ENCODE data around the gene TLR9. TPM values are rescaled to one million over a fixed set of nuclear protein-coding genes. Genes with fewer than 3 reads are reported as not detected.

TLR9 gene
- total RNA-seq, 1 experiment from 2014 or later: 26.5 TPM

DNA sequence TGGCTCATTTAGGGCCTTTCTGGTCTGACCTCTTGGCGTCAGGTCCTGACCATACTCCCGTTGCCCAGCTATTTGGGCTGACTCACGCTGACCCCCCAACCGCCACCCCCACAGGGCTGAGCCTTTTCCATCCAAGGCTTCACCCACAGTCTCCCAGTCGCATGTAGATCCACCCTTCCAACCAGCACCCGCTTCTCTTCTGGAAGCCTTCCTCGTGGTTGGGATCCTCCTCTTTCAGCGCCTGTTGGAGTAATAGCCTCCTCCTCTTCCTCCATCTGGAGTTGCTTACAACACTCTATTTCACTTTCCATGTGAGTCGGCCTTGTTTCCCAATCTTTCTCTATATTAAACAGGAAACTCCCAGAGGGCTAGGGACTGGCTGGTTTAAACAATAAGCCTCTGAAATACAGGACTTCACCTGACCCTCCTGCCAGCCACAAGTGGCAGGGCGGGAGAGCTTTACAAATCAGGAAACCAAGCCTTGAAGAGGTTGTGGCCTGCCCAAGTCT lies 29.6 kb downstream of the TLR9 start:
- Histone ChIP-seq H3K9ac (ENCODE audit: low read length) (no peak overlapping the region), H3K27me3 (ENCODE audit: low read length) (no peaks in the 10 kb centered on the region), H2AFZ (ENCODE audit: low read length) (no peak overlapping the region), H3K4me2 (ENCODE audit: low read depth, low read length, poor library complexity, severe bottlenecking) (no peak overlapping the region), H3K9me2 (replicated peaks; ENCODE audit: insufficient read depth, low read length) (no peaks in the 10 kb centered on the region), H3K79me2 (ENCODE audit: low read length) (peaks cover 21% of the 10 kb centered on the region), H3K36me3 (ENCODE audit: insufficient read depth, low read length) (peaks cover 7% of the 10 kb centered on the region; the same call in 1 of the 2 replicates), H3K4me3 (ENCODE audit: low read length) (no peak overlapping the region), H3K4me1 (ENCODE audit: low read length) (peaks cover 27% of the 10 kb centered on the region), H3K9me3 (ENCODE audit: low read length) (no peaks in the 10 kb centered on the region), H4K20me1 (ENCODE audit: insufficient read depth, low read depth, low read length) (no peaks in the 10 kb centered on the region; the same call in 1 of the 2 replicates), H3K27ac (ENCODE audit: low read length) (no peak overlapping the region)
- DNase-seq: no peak

DNA sequence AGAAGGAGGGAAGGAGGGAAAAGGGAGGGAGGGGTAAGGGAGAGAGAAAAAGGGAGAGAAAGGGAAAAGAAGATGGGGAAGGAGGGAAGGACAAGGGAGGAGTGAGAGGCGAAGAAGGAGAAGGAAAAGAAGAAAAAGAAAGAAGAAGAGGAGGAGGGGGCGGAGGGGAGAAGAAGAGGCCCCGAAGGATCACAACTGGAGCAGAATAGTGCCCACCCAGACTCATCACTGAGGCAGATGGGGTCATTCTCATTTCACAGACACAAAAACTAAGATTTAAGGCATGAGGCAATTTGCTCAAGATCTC lies 30.2 kb downstream of the TLR9 start:
- H3K4me2 ChIP-seq (ENCODE audit: low read depth, low read length, poor library complexity, severe bottlenecking): no peak overlapping the region
- H3K4me1 ChIP-seq (ENCODE audit: low read length): peaks cover 22% of the 10 kb centered on the region
- no peaks in the 10 kb centered on the region for H3K9me2 ChIP-seq (replicated peaks; ENCODE audit: insufficient read depth, low read length)
- no peak overlapping the region for H3K9ac ChIP-seq (ENCODE audit: low read length)
- H3K79me2 ChIP-seq (ENCODE audit: low read length): peaks cover 16% of the 10 kb centered on the region
- peaks cover 6% of the 10 kb centered on the region; the same call in 1 of the 2 replicates for H3K36me3 ChIP-seq (ENCODE audit: insufficient read depth, low read length)
- H2AFZ ChIP-seq (ENCODE audit: low read length): no peak overlapping the region
- H3K27me3 ChIP-seq (ENCODE audit: low read length): no peaks in the 10 kb centered on the region
- no peaks in the 10 kb centered on the region; the same call in 1 of the 2 replicates for H4K20me1 ChIP-seq (ENCODE audit: insufficient read depth, low read depth, low read length)
- no peaks in the 10 kb centered on the region for H3K9me3 ChIP-seq (ENCODE audit: low read length)
- DNase-seq: no peak
- H3K4me3 ChIP-seq (ENCODE audit: low read length): no peak overlapping the region
- H3K27ac ChIP-seq (ENCODE audit: low read length): no peak overlapping the region

- DNase-seq: no peak
- peaks cover 20% of the 10 kb centered on the region for H3K4me1 ChIP-seq (ENCODE audit: low read length)
- H3K79me2 ChIP-seq (ENCODE audit: low read length): peaks cover 15% of the 10 kb centered on the region
- no peaks in the 10 kb centered on the region for H3K9me2 ChIP-seq (replicated peaks; ENCODE audit: insufficient read depth, low read length)
- no peak overlapping the region for H3K9ac ChIP-seq (ENCODE audit: low read length)
- no peaks in the 10 kb centered on the region; the same call in 1 of the 2 replicates for H4K20me1 ChIP-seq (ENCODE audit: insufficient read depth, low read depth, low read length)
- H3K27me3 ChIP-seq (ENCODE audit: low read length): no peaks in the 10 kb centered on the region
- no peak overlapping the region for H3K4me3 ChIP-seq (ENCODE audit: low read length)
- H3K9me3 ChIP-seq (ENCODE audit: low read length): no peaks in the 10 kb centered on the region
- no peak overlapping the region for H2AFZ ChIP-seq (ENCODE audit: low read length)
- H3K4me2 ChIP-seq (ENCODE audit: low read depth, low read length, poor library complexity, severe bottlenecking): no peak overlapping the region
- H3K36me3 ChIP-seq (ENCODE audit: insufficient read depth, low read length): peaks cover 4% of the 10 kb centered on the region; the same call in 1 of the 2 replicates
- H3K27ac ChIP-seq (ENCODE audit: low read length): no peak overlapping the region
Measured at GRCh38 chr3:52194485-52195290, 30.8 kb downstream of the TLR9 start.

DNA sequence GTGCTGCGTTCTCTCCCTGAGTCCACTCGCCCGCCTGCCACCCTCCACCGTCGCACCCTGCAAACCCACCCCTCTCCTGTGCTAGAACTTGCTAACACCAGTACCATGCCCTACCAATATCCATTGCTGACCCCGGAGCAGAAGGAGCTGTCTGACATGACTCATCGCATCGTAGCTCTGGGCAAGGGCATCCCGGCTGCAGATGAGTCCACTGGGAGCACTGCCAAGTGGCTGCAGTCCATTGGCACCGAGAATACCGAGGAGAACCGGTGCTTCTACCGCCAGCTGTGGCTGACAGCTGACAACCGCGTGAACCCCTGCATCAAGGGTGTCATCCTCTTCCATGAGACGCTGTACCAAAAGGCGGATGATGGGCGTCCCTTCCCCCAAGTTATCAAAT lies 32.4 kb downstream of the TLR9 start:
- H3K36me3 ChIP-seq (ENCODE audit: insufficient read depth, low read length): no peaks in the 10 kb centered on the region
- no peak overlapping the region for H3K9ac ChIP-seq (ENCODE audit: low read length)
- no peaks in the 10 kb centered on the region for H3K9me3 ChIP-seq (ENCODE audit: low read length)
- H3K79me2 ChIP-seq (ENCODE audit: low read length): peaks cover under 1% of the 10 kb centered on the region
- peaks cover 15% of the 10 kb centered on the region for H3K4me1 ChIP-seq (ENCODE audit: low read length)
- H3K4me3 ChIP-seq (ENCODE audit: low read length): no peak overlapping the region
- no peaks in the 10 kb centered on the region for H3K9me2 ChIP-seq (replicated peaks; ENCODE audit: insufficient read depth, low read length)
- no peaks in the 10 kb centered on the region for H3K27me3 ChIP-seq (ENCODE audit: low read length)
- no peak overlapping the region for H3K27ac ChIP-seq (ENCODE audit: low read length)
- no peak for DNase-seq
- no peak overlapping the region for H3K4me2 ChIP-seq (ENCODE audit: low read depth, low read length, poor library complexity, severe bottlenecking)
- H4K20me1 ChIP-seq (ENCODE audit: insufficient read depth, low read depth, low read length): no peaks in the 10 kb centered on the region
- no peak overlapping the region for H2AFZ ChIP-seq (ENCODE audit: low read length)

- Histone ChIP-seq H3K9me3 (ENCODE audit: low read length) (no peaks in the 10 kb centered on the region), H3K27me3 (ENCODE audit: low read length) (no peaks in the 10 kb centered on the region), H3K4me3 (ENCODE audit: low read length) (no peak overlapping the region), H3K79me2 (ENCODE audit: low read length) (no peaks in the 10 kb centered on the region), H3K36me3 (ENCODE audit: insufficient read depth, low read length) (no peaks in the 10 kb centered on the region), H3K4me1 (ENCODE audit: low read length) (peaks cover 6% of the 10 kb centered on the region; the same call in 1 of the 2 replicates), H3K9me2 (replicated peaks; ENCODE audit: insufficient read depth, low read length) (no peaks in the 10 kb centered on the region), H3K9ac (ENCODE audit: low read length) (no peak overlapping the region), H3K4me2 (ENCODE audit: low read depth, low read length, poor library complexity, severe bottlenecking) (no peak overlapping the region), H2AFZ (ENCODE audit: low read length) (no peak overlapping the region), H3K27ac (ENCODE audit: low read length) (no peak overlapping the region), H4K20me1 (ENCODE audit: insufficient read depth, low read depth, low read length) (no peaks in the 10 kb centered on the region)
- no peak for DNase-seq
Measured at GRCh38 chr3:52191663-52192062, 33.8 kb downstream of the TLR9 start.

DNA sequence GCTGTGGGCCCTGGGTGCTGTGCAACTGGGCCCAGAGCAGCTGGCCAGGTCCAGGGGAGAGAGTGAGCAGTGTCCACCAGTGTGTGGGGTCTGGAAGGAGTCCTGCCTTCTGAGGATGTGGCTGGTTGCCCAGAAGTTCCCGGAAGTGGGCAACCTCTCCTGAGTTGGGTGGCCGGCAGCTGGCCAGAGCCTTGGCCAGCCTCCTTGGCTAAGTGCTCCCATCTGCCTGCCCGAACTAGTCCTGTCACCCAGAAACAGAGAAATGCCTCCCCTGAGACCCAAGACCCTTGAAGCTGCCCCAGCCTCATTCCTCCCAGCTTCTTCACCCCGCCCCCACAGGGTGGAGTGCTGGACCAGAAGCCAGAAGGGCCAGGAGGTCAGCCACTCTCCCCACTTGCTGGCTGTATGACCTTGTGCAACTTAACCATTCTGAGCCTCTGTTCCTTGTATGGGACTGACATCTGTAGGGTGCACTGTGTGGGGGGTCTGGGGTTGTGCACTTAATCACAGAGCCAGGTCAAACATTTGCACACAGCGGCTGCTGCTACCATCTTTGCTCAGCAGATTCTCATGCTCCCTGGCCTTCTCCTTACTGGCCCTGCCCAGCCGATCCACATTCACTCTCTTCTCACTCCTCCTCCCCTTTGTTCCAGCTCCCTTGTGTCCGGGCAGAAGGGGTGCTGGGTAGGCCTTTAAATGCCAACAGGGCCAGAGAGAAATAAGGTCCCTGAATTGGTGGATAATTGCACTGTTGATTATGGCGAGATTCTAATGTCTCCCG lies 35.0 kb downstream of the TLR9 start:
- H3K9ac ChIP-seq (ENCODE audit: low read length): no peak overlapping the region

DNA sequence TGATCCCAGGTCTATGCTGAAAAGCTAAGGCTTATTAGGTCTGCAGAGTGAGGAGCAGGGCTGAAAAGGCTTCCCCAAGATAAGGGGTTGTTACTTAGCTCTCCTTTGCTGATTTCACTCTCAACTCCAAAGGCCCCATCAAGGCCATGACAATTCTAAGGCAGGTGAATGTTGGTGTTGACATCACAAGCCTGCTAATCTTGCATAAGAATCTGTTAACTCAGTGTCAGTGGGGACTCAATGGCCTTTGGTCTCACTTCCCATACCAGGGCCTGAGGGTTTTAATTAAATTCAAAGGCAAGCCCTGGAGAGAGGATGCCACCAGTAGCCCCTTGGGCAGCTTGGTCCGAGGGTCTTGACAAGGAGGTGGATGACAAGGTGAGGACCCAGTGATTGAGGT lies 36.9 kb downstream of the TLR9 start:
- Histone ChIP-seq H3K27ac (ENCODE audit: low read length) (no peak overlapping the region), H3K4me2 (ENCODE audit: low read depth, low read length, poor library complexity, severe bottlenecking) (no peak overlapping the region), H3K9ac (ENCODE audit: low read length) (no peak overlapping the region)

More for the DNA sequence above, 35.0 kb downstream of the TLR9 start:
- Histone ChIP-seq H3K9me2 (replicated peaks; ENCODE audit: insufficient read depth, low read length) (no peaks in the 10 kb centered on the region), H4K20me1 (ENCODE audit: insufficient read depth, low read depth, low read length) (no peaks in the 10 kb centered on the region), H3K4me2 (ENCODE audit: low read depth, low read length, poor library complexity, severe bottlenecking) (no peak overlapping the region), H2AFZ (ENCODE audit: low read length) (no peak overlapping the region), H3K4me3 (ENCODE audit: low read length) (no peak overlapping the region), H3K9me3 (ENCODE audit: low read length) (no peaks in the 10 kb centered on the region), H3K79me2 (ENCODE audit: low read length) (no peaks in the 10 kb centered on the region), H3K36me3 (ENCODE audit: insufficient read depth, low read length) (no peaks in the 10 kb centered on the region), H3K4me1 (ENCODE audit: low read length) (peaks cover 6% of the 10 kb centered on the region; the same call in 1 of the 2 replicates), H3K27me3 (ENCODE audit: low read length) (no peaks in the 10 kb centered on the region), H3K27ac (ENCODE audit: low read length) (no peak overlapping the region)
- DNase-seq: no peak

DNA sequence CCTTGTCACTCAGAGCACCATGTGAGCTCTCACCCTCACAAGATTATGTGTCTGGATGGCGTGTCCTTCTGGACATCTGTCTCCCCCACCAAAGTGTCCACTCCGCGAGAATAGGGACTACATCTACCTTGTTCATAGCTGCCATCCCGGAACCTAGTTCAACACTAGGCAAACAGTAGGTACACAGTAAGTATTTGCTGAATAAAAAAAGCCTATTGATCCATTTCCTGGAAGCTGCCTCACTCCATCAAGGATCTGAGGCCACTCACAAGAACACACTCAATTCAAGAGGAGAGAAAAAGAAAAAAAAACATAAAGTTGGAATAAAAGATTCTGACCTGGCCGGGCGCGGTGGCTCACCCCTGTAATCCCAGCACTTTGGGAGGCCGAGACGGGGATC lies 38.7 kb downstream of the TLR9 start:
- Histone ChIP-seq H3K9me2 (replicated peaks; ENCODE audit: insufficient read depth, low read length) (no peaks in the 10 kb centered on the region), H3K27ac (ENCODE audit: low read length) (no peak overlapping the region), H2AFZ (ENCODE audit: low read length) (no peak overlapping the region), H3K4me1 (ENCODE audit: low read length) (peaks cover 6% of the 10 kb centered on the region), H3K9me3 (ENCODE audit: low read length) (no peaks in the 10 kb centered on the region), H3K27me3 (ENCODE audit: low read length) (no peaks in the 10 kb centered on the region), H3K79me2 (ENCODE audit: low read length) (no peaks in the 10 kb centered on the region), H3K9ac (ENCODE audit: low read length) (no peak overlapping the region), H3K4me2 (ENCODE audit: low read depth, low read length, poor library complexity, severe bottlenecking) (no peak overlapping the region), H3K4me3 (ENCODE audit: low read length) (no peak overlapping the region), H4K20me1 (ENCODE audit: insufficient read depth, low read depth, low read length) (no peaks in the 10 kb centered on the region), H3K36me3 (ENCODE audit: insufficient read depth, low read length) (no peaks in the 10 kb centered on the region)
- no peak for DNase-seq

More for the DNA sequence above, 36.9 kb downstream of the TLR9 start:
- no peaks in the 10 kb centered on the region for H3K36me3 ChIP-seq (ENCODE audit: insufficient read depth, low read length)
- H3K79me2 ChIP-seq (ENCODE audit: low read length): no peaks in the 10 kb centered on the region
- H3K9me3 ChIP-seq (ENCODE audit: low read length): no peaks in the 10 kb centered on the region
- H2AFZ ChIP-seq (ENCODE audit: low read length): no peak overlapping the region
- H3K9me2 ChIP-seq (replicated peaks; ENCODE audit: insufficient read depth, low read length): no peaks in the 10 kb centered on the region
- peaks cover 6% of the 10 kb centered on the region; the same call in 1 of the 2 replicates for H3K4me1 ChIP-seq (ENCODE audit: low read length)
- DNase-seq: no peak
- no peaks in the 10 kb centered on the region for H4K20me1 ChIP-seq (ENCODE audit: insufficient read depth, low read depth, low read length)
- H3K4me3 ChIP-seq (ENCODE audit: low read length): no peak overlapping the region
- H3K27me3 ChIP-seq (ENCODE audit: low read length): no peaks in the 10 kb centered on the region

Data from Karpas-422 (cell line).